Lower leg skin (tissue), 3 donors: ENCODE measurements around the gene TNFAIP1.

ENCODE experiments used
- CTCF ChIP-seq, 3 donors: fragments of 450-650 bp; IDR thresholded peaks; one replicate each; pipeline ENCODE4 v1.5.1; 2016; ENCODE audit warnings: antibody characterized with exemption in 3 of 3, mild to moderate bottlenecking in 3 of 3, moderate library complexity in 2 of 3
- POLR2A ChIP-seq, 2 donors: fragments of 450-650 bp; IDR thresholded peaks; one replicate each; pipeline ENCODE4 v1.6.1; 2016 to 2017; ENCODE audit warnings: antibody characterized with exemption in 2 of 2, mild to moderate bottlenecking in 1 of 2, moderate library complexity in 1 of 2

- TF ChIP-seq CTCF (IDR thresholded peaks at IDR 0.05) (no peak), POLR2A (IDR thresholded peaks at IDR 0.05) (no peak)
Measured at GRCh38 chr17:28392491-28392890, 56.9 kb downstream of the TNFAIP1 start.
